ENCODE results near the gene POFUT2. TPM values are rescaled to one million over a fixed set of nuclear protein-coding genes. Genes with fewer than 3 reads are reported as not detected.

Gene POFUT2, protein sequence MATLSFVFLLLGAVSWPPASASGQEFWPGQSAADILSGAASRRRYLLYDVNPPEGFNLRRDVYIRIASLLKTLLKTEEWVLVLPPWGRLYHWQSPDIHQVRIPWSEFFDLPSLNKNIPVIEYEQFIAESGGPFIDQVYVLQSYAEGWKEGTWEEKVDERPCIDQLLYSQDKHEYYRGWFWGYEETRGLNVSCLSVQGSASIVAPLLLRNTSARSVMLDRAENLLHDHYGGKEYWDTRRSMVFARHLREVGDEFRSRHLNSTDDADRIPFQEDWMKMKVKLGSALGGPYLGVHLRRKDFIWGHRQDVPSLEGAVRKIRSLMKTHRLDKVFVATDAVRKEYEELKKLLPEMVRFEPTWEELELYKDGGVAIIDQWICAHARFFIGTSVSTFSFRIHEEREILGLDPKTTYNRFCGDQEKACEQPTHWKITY
- total RNA-seq = 10 to 100 TPM; 14.4 to 15.9 TPM

DNA sequence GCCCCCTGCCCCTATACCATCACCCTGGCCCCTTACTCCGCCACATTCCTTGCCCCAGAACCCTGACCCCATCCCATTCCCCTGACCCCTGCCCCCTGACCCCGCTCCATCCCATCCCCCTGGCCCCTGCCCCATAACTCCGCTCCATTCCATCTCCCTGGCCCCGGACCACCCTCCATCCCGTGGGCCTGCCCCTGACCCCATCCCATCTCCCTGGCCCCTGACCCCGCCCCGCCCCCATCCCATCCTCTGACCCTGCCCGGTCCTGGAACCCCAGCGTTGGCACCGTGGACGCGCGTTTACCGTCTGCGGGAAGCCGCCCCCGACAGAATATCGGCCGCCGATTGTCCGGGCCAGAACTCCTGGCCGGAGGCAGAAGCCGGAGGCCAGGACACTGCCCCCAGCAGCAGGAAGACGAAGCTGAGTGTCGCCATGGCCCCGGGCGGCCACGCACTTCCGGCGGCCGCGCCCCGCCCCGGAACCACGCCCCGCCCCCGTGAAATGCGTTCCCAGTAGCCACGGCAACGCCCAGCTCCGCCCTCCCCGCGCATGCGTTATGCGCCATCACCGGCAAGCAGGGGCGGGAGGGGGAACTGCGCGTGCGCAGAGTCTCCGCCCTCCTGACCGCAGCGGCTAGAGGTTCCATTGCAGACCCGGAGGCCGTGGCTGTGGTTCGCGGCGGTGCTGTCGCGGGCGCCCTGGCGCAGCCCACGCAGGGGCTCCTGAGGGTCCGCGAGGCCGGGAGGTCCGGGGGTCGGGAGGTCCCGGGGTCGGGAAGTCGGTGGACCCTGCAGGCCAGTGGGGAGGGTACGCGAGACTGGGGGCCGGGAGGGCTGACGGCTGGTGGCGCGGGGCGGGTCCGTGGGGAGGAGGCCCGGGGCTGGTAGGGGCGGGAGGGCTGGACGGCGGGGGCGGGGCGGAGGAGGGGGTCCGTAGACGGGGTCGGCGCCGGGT lies at the start of gene POFUT2:
POFUT2 (minus strand) TSS at position 458 of the 954 bp plus-strand sequence; CDS start at position 434, 24 bp downstream.
- CTCF ChIA-PET = interaction anchor here (0.6 to 0.9 kb wide), 2 partner anchors 149 kb away, joined by 3 to 4 read pairs; no protein-coding TSS in a partner anchor
- H3K27me3 Mint-ChIP-seq (ENCODE audit: low read depth) = no peaks in the 10 kb centered on the region
- intact Hi-C loops (cut with micrococcal nuclease) = loop anchor here (1.0 kb wide), 1 partner anchor 135 kb away; no protein-coding TSS in a partner anchor
- no peaks in the 10 kb centered on the region for H3K9me3 Mint-ChIP-seq
- H3K4me3 Mint-ChIP-seq = peak within 1 kb of the TSS; percentile 76
- no peak within 1 kb of the TSS for H3K27ac Mint-ChIP-seq
- peak; percentile 98 for DNase-seq
- H3K36me3 Mint-ChIP-seq (ENCODE audit: low read depth) = peaks cover 8% of the 10 kb centered on the region
- H3K4me1 Mint-ChIP-seq (ENCODE audit: low read depth) = peaks cover 13% of the 10 kb centered on the region

GRCh38 chr21:45336870-45337269 lies 49.2 kb upstream of the POFUT2 start:
- no peak overlapping the region for H3K4me3 Mint-ChIP-seq
- H3K9me3 Mint-ChIP-seq = no peaks in the 10 kb centered on the region
- H3K4me1 Mint-ChIP-seq (ENCODE audit: low read depth) = no peaks in the 10 kb centered on the region
- intact Hi-C loops (cut with micrococcal nuclease) = no loop called here
- CTCF ChIA-PET = interaction anchor here (1.0 kb wide), 1 partner anchor 199 kb away, joined by 3 read pairs; no protein-coding TSS in a partner anchor
- no peak for DNase-seq
- peaks cover 12% of the 10 kb centered on the region for H3K27me3 Mint-ChIP-seq (ENCODE audit: low read depth)
- no peaks in the 10 kb centered on the region for H3K36me3 Mint-ChIP-seq (ENCODE audit: low read depth)
- no peak overlapping the region for H3K27ac Mint-ChIP-seq

GRCh38 chr21:45336535-45336810 lies 48.8 kb upstream of the POFUT2 start:
- no peaks in the 10 kb centered on the region for H3K36me3 Mint-ChIP-seq (ENCODE audit: low read depth)
- DNase-seq = no peak
- no peak overlapping the region for H3K4me3 Mint-ChIP-seq
- H3K4me1 Mint-ChIP-seq (ENCODE audit: low read depth) = no peaks in the 10 kb centered on the region
- peaks cover 8% of the 10 kb centered on the region for H3K27me3 Mint-ChIP-seq (ENCODE audit: low read depth)
- CTCF ChIA-PET = interaction anchor here (0.6 to 1.0 kb wide), 2 partner anchors 22 to 199 kb away, joined by 3 read pairs; no protein-coding TSS in a partner anchor
- no peaks in the 10 kb centered on the region for H3K9me3 Mint-ChIP-seq
- intact Hi-C loops (cut with micrococcal nuclease) = no loop called here
- no peak overlapping the region for H3K27ac Mint-ChIP-seq

- Mint-ChIP-seq H3K4me1 (ENCODE audit: low read depth) (no peaks in the 10 kb centered on the region), H3K4me3 (no peak overlapping the region), H3K9me3 (no peaks in the 10 kb centered on the region), H3K36me3 (ENCODE audit: low read depth) (no peaks in the 10 kb centered on the region), H3K27ac (no peak overlapping the region), H3K27me3 (ENCODE audit: low read depth) (peaks cover 6% of the 10 kb centered on the region)
- CTCF ChIA-PET = interaction anchor here (0.6 to 1.0 kb wide), 2 partner anchors 23 to 198 kb away, joined by 3 read pairs; no protein-coding TSS in a partner anchor
- intact Hi-C loops (cut with micrococcal nuclease) = no loop called here
- no peak for DNase-seq
Observed at GRCh38 chr21:45335761-45336534, 48.3 kb upstream of the POFUT2 start.

DNA sequence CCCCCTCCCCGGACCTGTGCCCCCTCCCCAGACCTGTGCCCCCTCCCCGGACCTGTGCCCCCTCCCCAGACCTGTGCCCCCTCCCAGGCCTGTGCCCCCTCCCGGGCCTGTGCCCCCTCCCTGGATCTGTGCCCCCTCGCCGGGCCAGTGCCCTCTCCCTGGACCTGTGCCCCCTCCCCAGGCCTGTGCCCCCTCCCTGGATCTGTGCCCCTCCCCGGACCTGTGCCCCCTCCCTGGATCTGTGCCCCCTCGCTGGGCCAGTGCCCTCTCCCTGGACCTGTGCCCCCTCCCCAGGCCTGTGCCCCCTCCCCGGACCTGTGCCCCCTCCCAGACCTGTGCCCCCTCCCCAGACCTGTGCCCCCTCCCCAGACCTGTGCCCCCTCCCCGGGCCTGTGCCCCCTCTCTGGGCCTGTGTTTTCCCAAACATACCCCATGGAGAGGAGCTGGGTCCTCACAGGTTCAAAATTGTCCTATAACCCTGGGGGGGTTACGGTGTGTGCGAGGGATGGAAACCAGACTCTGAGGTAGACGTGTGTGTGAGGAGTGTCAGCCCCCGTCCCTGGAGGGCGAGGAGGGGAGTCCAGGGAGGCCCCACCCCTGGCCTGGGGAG lies 47.6 kb upstream of the POFUT2 start:
- Mint-ChIP-seq H3K4me3 (no peak overlapping the region), H3K36me3 (ENCODE audit: low read depth) (no peaks in the 10 kb centered on the region), H3K9me3 (no peaks in the 10 kb centered on the region), H3K27ac (no peak overlapping the region), H3K4me1 (ENCODE audit: low read depth) (no peaks in the 10 kb centered on the region), H3K27me3 (ENCODE audit: low read depth) (peaks cover 2% of the 10 kb centered on the region)
- CTCF ChIA-PET = no interaction called here
- DNase-seq = no peak
- intact Hi-C loops (cut with micrococcal nuclease) = no loop called here

DNA sequence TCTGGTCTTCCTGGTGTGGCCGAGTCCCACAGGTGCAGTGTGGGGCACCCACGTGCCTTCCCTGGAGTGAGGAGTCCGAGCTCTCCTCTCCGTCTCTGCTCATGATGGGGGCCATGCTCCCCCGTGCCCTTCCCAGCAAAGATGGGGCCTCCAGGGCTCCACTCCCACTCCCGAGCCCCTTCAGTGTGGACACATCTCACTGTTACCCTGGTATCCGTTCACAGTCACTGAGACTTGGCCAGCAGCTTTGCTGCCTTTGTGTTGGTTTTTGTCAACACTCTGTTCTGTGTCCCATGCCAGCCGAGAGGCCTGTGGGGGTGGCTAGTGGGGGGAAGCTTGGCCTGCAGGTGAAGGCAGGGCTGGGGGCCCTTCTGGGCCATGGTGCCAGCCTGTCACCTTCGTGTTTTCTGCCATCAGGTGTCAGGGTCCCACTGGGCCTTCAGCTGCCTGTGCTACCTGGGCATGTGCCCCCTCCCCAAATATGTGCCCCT lies 46.9 kb upstream of the POFUT2 start:
- peaks cover 2% of the 10 kb centered on the region for H3K27me3 Mint-ChIP-seq (ENCODE audit: low read depth)
- no peaks in the 10 kb centered on the region for H3K4me1 Mint-ChIP-seq (ENCODE audit: low read depth)
- DNase-seq = no peak
- CTCF ChIA-PET = no interaction called here
- intact Hi-C loops (cut with micrococcal nuclease) = no loop called here
- H3K36me3 Mint-ChIP-seq (ENCODE audit: low read depth) = no peaks in the 10 kb centered on the region
- H3K9me3 Mint-ChIP-seq = no peaks in the 10 kb centered on the region
- H3K27ac Mint-ChIP-seq = no peak overlapping the region
- no peak overlapping the region for H3K4me3 Mint-ChIP-seq

DNA sequence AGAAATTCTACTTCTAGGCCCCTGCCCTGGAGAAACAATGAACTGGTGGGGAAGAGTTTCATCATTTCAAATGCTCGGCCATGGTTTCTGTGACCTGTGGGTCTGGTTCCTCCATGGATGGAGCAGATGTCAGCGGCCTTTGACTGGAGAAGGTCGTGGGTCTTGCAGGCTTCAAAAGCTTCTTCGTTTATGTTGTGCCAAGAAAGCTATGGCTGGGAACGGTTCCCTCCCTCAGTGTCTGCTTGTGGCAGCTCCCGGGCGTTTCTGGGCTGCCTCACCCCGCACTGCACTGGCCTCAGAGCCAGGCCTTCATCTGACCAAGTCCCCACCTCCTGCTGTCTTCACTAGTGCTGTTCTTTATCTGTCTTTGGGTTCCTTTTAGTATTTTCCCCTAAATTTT lies 46.4 kb upstream of the POFUT2 start:
- CTCF ChIA-PET = no interaction called here
- peaks cover 2% of the 10 kb centered on the region for H3K27me3 Mint-ChIP-seq (ENCODE audit: low read depth)
- no peak overlapping the region for H3K4me3 Mint-ChIP-seq
- intact Hi-C loops (cut with micrococcal nuclease) = no loop called here
- H3K9me3 Mint-ChIP-seq = no peaks in the 10 kb centered on the region
- no peaks in the 10 kb centered on the region for H3K4me1 Mint-ChIP-seq (ENCODE audit: low read depth)
- no peaks in the 10 kb centered on the region for H3K36me3 Mint-ChIP-seq (ENCODE audit: low read depth)
- no peak overlapping the region for H3K27ac Mint-ChIP-seq
- DNase-seq = no peak

- no peaks in the 10 kb centered on the region for H3K9me3 Mint-ChIP-seq
- peaks cover 2% of the 10 kb centered on the region for H3K27me3 Mint-ChIP-seq (ENCODE audit: low read depth)
- intact Hi-C loops (cut with micrococcal nuclease) = no loop called here
- no peak overlapping the region for H3K27ac Mint-ChIP-seq
- DNase-seq = no peak
- no peaks in the 10 kb centered on the region for H3K36me3 Mint-ChIP-seq (ENCODE audit: low read depth)
- CTCF ChIA-PET = no interaction called here
- no peak overlapping the region for H3K4me3 Mint-ChIP-seq
- H3K4me1 Mint-ChIP-seq (ENCODE audit: low read depth) = no peaks in the 10 kb centered on the region
Observed at GRCh38 chr21:45333583-45334121, 46.0 kb upstream of the POFUT2 start.

GRCh38 chr21:45332981-45333582 lies 45.4 kb upstream of the POFUT2 start:
- Mint-ChIP-seq H3K9me3 (no peaks in the 10 kb centered on the region), H3K4me1 (ENCODE audit: low read depth) (no peaks in the 10 kb centered on the region), H3K27ac (no peak overlapping the region), H3K4me3 (no peak overlapping the region), H3K36me3 (ENCODE audit: low read depth) (no peaks in the 10 kb centered on the region), H3K27me3 (ENCODE audit: low read depth) (peaks cover 2% of the 10 kb centered on the region)
- DNase-seq = no peak
- CTCF ChIA-PET = no interaction called here
- intact Hi-C loops (cut with micrococcal nuclease) = no loop called here

DNA sequence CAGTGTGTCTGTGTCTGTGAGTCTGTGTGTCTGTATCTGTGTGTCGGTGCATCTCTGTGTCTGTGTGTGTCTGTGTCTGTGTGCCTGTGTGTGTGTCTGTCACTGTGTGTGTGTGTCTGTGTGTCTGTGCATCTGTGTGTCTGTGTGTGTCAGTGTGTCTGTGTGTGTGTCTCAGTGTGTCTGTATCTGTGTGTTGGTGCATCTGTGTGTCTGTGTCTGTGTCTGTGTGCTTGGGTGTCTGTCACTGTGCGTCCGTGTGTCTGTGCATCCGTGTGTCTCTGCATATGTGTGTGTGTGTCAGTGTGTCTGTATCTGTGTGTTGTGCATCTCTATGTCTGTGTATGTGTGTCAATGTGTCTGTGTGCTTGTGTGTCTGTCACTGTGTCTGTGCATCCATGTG lies 44.7 kb upstream of the POFUT2 start:
- H3K4me3 Mint-ChIP-seq = no peak overlapping the region
- intact Hi-C loops (cut with micrococcal nuclease) = no loop called here
- H3K9me3 Mint-ChIP-seq = no peaks in the 10 kb centered on the region
- no peaks in the 10 kb centered on the region for H3K4me1 Mint-ChIP-seq (ENCODE audit: low read depth)
- H3K36me3 Mint-ChIP-seq (ENCODE audit: low read depth) = no peaks in the 10 kb centered on the region
- no peak overlapping the region for H3K27ac Mint-ChIP-seq
- DNase-seq = no peak
- peaks cover 2% of the 10 kb centered on the region for H3K27me3 Mint-ChIP-seq (ENCODE audit: low read depth)
- CTCF ChIA-PET = no interaction called here

DNA sequence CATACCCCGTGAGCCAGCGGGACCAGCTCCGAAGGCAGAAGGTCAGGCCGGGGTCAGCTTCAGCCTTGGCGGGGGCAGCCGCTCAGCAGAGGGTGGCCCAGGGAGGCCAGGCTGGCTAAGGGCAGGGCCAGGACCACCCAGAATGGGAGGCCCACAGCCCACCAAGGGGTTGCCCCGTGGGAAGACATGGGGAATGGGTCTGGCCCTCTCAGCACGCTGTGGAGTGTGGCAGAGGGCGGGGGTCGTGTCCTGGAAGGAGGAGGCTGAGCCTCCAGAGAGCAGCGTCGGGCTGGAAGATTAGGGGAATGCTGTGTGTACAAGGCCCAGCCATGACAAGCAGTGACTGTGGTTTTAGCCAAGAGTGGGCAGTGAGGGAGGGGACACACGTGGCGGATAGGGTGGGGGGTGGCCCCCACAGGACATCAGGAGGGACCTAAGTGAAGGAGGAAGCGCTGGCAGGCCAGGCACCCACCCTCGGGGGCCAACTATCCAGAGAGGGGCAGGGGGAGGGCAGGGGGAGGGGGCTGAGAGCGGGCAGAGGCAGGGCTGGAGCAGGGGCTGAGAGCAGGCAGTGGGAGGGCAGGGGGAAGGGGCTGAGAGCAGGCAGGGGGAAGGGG lies 43.9 kb upstream of the POFUT2 start:
- Mint-ChIP-seq H3K36me3 (ENCODE audit: low read depth) (no peaks in the 10 kb centered on the region), H3K27me3 (ENCODE audit: low read depth) (peaks cover 2% of the 10 kb centered on the region), H3K9me3 (no peaks in the 10 kb centered on the region), H3K4me3 (no peak overlapping the region), H3K4me1 (ENCODE audit: low read depth) (peaks cover 3% of the 10 kb centered on the region), H3K27ac (no peak overlapping the region)
- no peak for DNase-seq
- intact Hi-C loops (cut with micrococcal nuclease) = no loop called here
- CTCF ChIA-PET = no interaction called here
